ENCODE results near the gene FSIP2.
"Not testable (repeated sequence)": the region's sequence is repeated elsewhere in the genome, so short reads cannot be mapped to it uniquely, and the experiment has no call there.

Gene FSIP2

DNA sequence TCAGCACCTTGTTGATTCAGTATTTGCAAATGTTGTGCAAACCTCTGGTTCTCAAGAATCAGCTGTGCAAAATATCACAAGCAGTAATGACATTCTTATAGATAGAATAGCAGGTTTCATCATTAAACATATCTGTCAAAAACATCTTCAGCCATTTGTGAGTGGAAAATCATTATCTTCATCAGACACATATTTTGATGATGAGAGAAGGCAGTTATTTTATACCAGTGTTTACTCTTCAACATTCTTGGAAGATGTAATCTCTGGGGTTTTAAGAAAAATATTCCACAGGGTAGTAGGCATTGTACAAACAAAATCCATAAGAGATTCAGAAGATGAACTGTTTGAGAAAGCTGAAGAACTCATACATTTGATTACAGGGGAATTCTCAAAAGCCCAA is 64.3 kb downstream of the FSIP2 start:
- no peak for DNase-seq

- no peak for DNase-seq
Measured at GRCh38 chr2:185806783-185807182, 68.2 kb downstream of the FSIP2 start.

DNA sequence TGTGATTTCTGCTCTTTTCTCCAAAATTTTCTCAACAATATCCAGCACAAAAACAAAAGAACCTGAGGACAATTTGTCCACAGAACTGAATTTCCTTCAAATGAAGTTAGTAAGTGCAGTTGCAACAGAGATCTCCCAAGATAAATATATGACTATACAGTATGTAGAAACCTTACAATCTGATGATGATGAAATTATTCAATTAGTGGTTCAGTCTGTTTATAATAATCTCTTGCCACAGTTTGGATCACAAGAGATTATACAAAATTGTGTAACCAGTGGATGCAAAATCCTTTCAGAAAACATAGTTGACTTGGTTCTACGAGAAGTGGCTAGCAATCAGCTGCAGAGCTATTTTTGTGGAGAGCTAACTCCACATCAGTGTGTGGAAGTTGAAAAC is 68.7 kb downstream of the FSIP2 start:
- peak; percentile 2 for DNase-seq

DNA sequence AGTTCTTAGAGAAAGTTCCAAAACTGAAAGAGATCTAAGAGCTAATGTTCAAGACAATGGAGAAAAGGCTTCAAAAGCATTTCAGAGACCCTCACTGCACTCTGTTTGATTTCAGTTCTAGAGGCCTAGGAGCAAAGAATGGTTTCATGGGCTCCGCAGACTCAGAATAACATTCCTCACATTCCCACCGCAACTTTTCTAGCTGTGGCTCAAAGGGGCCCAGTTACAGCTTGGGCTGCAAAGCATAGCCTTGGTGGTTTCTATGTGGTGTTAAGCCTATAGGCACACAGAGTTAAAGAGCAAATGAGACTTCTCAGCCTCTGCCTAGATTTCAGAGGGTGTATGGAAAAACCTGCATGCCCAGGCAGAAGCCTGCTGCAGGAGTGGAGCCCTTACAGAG is 73.0 kb downstream of the FSIP2 start:
- DNase-seq = no peak

- no peak for DNase-seq
Measured at GRCh38 chr2:185813707-185814106, 75.1 kb downstream of the FSIP2 start.

DNA sequence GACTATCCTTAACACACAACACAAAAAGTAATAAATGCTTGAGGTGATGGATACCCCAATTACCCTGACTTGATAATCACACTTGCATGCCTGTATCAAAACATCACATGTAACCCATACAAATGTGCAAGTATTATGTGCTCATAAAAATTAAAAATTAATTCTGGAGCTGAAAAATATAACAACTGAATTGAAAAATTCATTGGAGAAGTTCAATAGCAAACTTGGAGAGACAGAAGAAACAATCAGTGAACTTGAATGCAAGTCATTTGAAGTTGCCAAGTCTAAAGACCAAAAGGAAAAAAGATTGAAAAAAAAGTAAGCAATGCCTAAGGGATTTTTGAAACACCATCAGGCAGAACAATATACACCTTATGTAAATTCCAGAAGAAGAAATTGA is 79.4 kb downstream of the FSIP2 start:
- DNase-seq = no peak

GRCh38 chr2:185821467-185821866 is 82.9 kb downstream of the FSIP2 start:
- DNase-seq = no peak

GRCh38 chr2:185823773-185824172 is 85.2 kb downstream of the FSIP2 start:
- DNase-seq = no peak

DNA sequence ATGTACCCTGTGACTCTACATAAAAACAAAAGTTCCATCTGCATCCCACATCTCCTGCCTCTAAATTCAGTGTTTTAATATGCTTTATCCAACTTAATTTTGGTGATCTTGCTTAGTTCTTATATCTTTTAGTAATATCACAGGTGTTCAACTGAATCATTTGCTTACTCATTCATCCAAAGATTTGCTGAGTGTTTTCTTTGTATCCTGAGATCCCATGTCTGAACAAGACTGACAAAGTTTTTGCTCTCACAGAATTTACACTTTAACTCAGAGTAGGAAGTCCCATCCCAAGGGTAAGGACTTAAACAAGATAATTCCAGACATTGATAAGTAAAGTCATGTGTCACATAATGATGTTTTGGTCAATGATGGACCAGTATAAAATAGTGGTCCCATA is 87.0 kb downstream of the FSIP2 start:
- no peak for DNase-seq

- DNase-seq = no peak
Measured at GRCh38 chr2:185828326-185828725, 89.7 kb downstream of the FSIP2 start.

GRCh38 chr2:185833864-185834263 is 95.3 kb downstream of the FSIP2 start:
- DNase-seq = no peak

DNA sequence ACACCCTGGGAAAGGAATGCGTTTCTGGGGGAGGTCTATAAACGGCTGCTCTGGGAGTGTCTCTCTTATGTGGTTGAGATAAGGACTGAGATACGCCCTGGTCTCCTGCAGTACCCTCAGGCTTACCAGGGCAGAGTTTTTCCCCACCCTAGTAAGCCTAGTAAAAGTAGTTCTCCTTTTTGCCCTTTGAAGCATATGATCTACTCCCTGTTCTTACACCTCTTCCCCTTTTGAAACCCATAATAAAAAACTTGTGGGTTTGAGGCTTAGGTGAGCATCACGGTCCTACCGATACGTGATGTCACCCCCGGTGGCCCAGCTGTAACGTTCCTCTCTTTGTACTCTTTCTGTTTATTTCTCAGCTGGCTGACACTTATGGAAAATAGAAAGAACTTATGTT is 97.4 kb downstream of the FSIP2 start:
- no peak for DNase-seq

- DNase-seq = no peak
Measured at GRCh38 chr2:185854885-185855284, 116.3 kb downstream of the FSIP2 start.

DNA sequence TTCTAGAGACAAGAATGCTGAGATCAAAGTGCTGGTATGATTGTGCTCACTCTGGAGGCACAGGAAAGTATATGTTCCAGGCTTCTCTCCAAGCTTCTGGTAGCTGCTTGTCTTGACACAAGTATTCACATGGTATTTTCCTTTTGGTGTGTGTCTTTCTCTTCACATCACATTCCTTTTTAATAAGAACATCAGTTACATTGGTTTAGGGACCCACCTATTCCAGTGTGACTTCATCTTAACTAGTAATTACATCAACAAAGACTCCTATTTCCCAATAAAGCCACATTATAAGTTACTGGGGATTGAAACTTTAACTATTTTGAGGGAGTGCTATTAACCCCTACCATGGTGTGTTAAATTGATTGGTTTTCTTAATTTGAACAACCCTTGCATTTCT is 119.1 kb downstream of the FSIP2 start:
- DNase-seq = no peak

GRCh38 chr2:185859506-185859905 is 120.9 kb downstream of the FSIP2 start:
- DNase-seq = no peak

DNA sequence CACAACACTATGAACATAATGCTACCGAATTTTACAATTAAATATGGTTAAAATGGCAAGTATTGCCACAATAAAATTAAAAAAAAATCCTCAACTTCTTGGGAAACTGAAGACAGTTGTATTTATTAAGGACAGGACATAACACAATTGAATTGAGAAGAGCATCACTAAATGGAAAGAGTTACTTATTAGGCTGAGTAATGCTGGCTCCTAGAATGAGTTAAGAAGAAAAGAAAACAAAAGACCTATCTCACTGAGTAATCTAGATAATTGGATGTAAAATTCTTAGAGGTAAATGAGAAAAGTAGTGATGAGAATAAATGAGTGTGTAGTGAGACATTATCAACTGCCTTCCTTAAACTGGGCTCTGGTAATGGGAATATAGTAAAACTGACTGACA is 121.7 kb downstream of the FSIP2 start:
- DNase-seq = no peak

GRCh38 chr2:185862657-185863398 is 124.2 kb downstream of the FSIP2 start:
- no peak for DNase-seq

DNA sequence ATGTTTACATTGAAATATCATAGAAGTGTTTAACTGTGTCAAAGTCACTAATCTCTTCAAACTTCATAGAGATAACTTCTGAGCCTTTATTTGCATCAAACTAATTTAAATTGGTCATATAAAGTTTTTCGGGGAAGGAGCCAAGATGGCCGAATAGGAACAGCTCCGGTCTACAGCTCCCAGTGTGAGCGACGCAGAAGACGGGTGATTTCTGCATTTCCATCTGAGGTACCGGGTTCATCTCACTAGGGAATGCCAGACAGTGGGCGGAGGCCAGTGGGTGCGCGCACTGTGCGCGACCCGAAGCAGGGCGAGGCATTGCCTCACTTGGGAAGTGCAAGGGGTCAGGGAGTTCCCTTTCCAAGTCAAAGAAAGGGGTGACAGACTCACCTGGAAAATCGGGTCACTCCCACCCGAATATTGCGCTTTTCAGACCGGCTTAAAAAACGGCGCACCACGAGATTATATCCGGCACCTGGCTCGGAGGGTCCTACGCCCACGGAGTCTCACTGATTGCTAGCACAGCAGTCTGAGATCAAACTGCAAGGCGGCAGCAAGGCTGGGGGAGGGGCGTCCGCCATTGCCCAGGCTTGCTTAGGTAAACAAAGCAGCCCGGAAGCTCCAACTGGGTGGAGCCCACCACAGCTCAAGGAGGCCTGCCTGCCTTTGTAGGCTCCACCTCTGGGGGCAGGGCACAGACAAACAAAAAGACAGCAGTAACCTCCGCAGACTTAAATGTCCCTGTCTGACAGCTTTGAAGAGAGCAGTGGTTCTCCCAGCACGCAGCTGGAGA is 126.1 kb downstream of the FSIP2 start:
- not testable (repeated sequence) for DNase-seq

- no peak for DNase-seq
Measured at GRCh38 chr2:185875136-185875931, 136.7 kb downstream of the FSIP2 start.

- DNase-seq = no peak
Measured at GRCh38 chr2:185876234-185876633, 137.6 kb downstream of the FSIP2 start.

DNA sequence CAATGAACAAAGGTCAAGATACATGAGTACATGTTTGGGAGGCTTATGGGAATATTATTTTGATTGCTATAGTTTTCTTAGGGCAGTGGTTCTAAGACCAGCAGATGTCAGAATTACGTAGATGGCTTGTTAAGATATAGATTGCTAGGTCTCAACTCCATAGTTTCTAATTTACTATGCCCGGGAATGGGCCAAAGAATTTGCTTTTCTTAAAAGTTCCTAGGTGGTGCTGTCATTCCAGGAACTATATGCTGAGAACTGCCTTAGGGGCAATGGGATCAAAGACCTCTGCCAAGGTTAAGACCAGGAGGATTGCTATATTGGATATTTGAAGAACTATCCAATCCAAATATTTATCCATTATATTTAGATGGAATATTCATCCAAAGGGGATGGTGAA is 141.8 kb downstream of the FSIP2 start:
- no peak for DNase-seq

Data from fibroblast of skin of right quadriceps (primary cell).